CD4-positive, alpha-beta T cell treated with Interferon alpha-2 for 1 hour (primary cell): ENCODE results near the gene PIM1.
A peak's percentile ranks its signal among the peaks of the same experiment; 100 is the strongest.
"Not testable (repeated sequence)": the region's sequence is repeated elsewhere in the genome, so short reads cannot be mapped to it uniquely, and the experiment has no call there.

Experiments used
- DNase-seq, 2 donors: peaks; one replicate each; pipeline ENCODE4 v3.0.0-alpha.2; 2020 to 2022

Gene PIM1

GRCh38 chr6:37194886-37195285, 24.9 kb downstream of the PIM1 start:
- not testable (repeated sequence) for DNase-seq

- not testable (repeated sequence) for DNase-seq
Measured at GRCh38 chr6:37196451-37196850, 26.5 kb downstream of the PIM1 start.

DNA sequence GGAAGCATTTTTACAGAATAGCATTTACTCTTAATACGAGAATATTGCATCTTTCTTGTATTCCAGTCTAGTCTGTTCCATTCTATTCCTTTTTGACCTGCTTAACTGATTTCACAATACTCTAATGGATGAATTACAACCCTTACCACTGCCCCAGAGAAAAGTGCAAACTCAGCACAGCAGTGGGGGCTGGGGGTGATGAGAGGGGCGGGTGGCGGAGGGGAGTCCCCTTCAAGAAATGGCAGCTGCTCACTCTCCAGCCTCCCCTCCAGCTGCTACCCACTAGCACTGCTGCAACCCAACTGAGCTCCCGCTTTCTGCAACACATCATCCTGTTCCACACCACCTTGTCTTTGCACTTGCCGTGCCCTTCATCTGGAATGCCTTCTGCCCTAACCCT, 30.1 kb downstream of the PIM1 start:
- DNase-seq: no peak

DNA sequence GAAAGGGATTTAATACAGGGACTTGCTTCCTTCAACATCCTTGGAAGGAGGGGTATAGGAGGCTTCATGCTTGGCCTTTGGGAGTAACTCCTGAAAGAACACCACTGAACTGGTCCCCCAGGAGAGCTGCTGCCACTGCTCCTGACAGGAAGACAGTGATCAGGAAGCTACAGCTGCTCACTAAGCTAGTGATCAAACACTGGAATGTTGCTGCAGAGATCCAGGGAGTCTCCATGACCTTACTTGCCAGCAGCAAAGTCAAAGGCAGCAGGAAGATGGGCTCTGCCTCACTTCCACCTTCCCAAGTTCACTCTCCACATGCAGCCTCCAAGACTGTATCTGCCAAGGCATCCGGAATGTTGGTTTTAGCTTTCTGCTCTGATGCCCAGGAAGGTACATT, 31.8 kb downstream of the PIM1 start:
- no peak for DNase-seq

- DNase-seq: no peak
Measured at GRCh38 chr6:37202788-37203491, 33.0 kb downstream of the PIM1 start.

DNA sequence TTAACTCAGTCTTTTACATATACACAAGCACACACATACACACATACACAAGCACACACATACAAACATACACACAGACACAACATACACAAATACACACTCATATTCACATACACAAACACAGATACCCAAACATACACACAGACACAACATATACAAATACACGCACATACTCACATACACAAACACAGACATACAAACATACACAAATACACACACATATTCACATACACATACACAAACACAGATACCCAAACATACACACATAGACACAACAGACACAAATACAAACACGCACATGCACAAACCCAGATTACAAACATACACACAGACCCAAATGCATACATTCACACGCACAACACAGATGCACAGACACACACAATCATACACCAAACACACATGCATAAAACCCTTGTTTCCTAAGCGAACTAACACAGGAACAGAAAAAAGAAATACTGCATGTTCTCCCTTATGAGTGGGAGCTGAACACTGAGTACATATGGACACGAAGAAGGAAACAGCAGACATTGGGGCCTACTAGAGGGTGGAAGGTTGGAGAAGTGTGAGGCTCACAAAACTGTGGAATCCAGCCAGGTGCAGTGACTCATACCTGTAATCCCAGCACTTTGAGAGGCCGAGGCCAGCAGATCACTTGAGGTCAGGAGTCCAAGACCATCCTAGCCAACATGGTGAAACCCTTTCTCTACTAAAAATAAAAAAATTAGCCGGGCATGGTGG, 34.2 kb downstream of the PIM1 start:
- DNase-seq: no peak

- no peak for DNase-seq
Measured at GRCh38 chr6:37205175-37205996, 35.4 kb downstream of the PIM1 start.

DNA sequence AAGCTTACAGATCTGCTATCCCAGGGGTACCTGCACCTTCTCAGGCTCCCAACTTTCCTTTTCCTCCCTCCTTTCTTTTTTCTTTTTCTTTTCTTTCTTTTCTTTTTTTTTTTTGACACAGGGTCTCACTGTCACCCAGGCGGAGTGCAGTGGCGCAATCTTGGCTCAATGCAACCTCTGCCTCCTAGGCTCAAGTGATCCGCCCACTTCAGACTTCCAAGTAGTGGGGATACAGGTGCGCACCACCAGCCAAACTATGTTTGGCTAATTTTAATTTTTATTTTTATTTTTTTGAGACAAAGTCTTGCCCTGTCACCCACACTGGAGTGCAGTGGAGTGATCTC, 36.0 kb downstream of the PIM1 start:
- DNase-seq: no peak

DNA sequence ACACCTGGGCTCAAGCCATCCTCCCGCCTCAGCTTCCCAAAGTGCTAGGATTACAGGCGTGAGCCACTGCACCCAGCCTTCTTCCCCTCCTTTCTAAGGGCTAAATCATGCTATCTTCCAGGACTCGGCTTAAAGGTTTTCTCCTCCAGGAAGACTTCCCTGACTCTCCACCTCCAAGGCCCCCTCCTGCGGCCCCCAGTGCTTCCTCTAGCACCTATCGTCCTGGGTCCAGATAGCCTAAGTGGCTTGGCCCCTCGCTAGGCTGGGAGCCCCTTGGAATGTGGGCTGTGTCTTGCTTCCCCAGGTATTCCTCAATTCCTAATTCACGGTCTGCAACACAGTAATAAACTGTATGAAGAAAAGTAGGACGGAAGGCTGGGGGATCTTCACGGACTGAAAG, 36.7 kb downstream of the PIM1 start:
- no peak for DNase-seq

GRCh38 chr6:37207903-37208456, 38.0 kb downstream of the PIM1 start:
- peak; percentile 90 to 93 for DNase-seq

- DNase-seq: no peak
Measured at GRCh38 chr6:37208793-37209192, 38.8 kb downstream of the PIM1 start.

DNA sequence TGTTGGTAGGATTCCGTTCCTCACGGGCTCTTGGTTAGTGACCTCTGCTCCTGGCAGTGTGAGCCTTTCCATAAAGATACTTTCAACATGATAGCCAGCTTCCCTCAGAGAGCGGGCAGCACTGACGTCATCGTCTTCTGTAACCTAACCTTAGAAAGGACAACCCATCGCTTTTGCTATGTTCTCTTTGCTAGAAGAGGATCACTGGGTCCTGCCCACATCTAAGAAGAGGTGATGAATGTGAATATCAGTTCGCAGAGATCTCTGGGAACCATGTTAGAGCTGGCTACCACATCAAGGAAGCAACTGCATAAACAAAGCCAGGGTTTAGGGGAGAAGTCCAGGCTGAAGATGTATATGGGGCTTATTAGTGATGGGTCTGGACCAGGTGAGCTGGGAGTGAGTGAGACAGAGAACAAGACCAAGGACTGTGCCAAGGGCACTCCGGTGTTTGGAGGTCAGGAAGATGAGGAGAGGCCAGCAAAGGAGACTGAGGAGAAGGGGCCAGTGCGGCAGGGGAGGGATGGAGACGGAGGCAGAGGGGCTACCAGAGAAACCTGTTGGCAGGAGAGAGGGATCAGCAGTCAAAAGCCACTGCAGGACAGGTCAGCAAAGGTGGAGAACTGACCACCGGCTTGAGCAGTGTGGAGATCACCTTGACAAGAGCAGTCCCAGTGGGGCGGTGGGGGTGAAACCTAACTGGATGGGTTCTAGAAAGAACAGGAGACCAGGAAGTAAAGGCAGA, 39.7 kb downstream of the PIM1 start:
- peak; percentile 53 to 81 for DNase-seq

GRCh38 chr6:37210313-37210968, 40.5 kb downstream of the PIM1 start:
- DNase-seq: peak; percentile 80 to 88

DNA sequence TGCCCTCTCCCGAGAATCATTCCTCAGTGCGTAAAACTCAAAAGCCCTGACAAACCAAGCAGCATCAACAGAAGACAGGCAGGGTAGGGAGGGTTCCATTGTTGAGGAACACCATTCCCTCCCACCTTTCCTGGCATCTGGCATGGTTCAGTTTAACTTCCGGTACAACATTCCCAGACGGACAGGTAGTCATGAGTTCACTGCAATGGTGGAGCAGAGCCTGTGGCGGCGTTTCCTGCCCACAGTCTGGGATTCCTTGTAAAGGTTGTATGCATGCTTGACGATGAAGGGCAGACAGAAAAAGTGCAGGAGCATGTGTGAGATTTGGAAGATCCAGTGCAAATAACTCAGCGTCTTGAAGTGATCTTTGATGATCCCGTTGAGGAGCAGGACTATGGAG, 42.3 kb downstream of the PIM1 start:
- DNase-seq: no peak

GRCh38 chr6:37218061-37218460, 48.1 kb downstream of the PIM1 start:
- DNase-seq: no peak

- no peak for DNase-seq
Measured at GRCh38 chr6:37218511-37218910, 48.6 kb downstream of the PIM1 start.

DNA sequence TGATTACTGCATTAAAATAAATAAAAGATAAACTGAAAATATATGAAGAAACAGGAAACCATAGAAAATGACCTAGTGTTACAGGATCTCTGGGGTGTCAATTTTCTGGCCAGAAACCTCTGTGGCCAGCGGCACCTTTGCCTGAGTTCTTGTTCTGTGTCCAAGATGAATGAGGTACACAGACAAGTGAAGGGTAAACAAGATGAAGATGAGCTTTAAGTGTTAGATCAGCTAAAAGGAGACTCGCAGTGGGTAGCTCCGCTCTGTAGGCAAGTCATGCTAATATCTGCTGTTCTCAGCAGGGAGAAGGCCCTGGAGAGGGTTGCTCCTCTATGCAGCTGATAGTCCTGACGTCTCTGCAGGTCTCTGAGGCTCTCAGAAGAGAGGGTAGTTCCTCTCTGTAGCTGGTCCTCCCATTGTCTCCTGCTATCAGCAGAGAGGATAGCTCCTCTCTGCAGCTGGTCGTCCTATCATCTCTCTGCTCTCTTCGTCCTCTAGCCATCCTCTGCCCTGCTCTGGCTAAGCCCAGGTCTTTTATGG, 51.7 kb downstream of the PIM1 start:
- DNase-seq: no peak

DNA sequence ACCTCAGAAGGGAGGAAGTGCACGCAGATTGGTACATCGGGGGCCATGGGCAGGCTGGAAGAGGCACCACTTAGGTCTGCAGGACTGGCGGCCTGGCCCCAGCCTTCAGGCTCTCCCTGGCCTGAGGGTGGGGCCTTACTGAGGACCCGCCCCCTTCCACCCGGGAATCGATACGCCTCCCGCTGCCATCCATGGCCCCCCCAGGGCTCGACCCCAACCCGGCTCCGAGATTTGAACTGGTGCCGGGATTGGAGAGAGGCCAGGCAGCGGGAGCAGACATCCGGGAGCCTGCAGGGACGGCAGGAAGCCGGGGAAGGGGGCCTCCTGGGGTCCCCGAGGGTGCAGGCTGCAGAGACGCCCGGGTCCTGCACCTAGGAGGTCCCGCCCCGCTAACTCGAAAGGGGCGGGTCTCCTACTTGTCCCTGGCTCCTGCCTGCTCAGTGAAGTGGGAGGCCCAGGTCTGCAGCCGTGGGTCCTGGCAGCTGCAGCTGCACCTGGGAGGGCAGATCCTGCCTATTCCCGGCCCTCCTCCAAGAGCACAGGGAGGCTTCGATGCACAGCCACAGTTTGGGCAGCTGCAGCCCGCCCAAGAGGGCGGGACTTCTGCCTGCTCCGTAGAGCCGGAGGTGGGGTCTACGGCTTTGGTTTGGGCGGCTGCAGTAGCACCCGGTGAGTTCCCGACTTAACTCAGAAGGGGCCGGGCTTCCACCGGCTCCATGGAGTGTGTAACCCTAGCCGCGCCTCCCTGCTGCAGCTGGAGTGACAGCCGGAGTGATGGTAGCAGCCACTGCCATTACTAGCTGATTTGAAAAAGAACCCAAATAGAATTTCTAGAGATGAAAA, 52.4 kb downstream of the PIM1 start:
- peak; percentile 61 to 75 for DNase-seq

DNA sequence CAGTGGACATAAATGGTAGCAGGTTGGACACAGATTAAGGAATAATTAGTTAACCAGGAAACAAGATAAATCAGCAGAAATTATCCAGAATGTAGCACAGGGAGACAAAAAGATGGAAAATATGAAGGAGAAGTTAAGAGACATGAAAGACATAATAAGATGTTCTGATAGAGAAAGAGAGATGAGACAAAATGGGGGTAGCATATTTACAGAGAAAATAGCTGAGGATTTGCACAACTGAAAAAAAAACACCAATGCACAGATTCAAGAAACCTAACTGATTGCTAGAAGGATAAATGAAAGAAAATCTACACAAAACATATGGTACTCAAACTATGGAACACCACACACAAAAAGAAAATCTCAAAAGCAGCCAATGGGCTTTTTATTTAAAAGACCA, 53.0 kb downstream of the PIM1 start:
- no peak for DNase-seq
